ENCODE data around the gene HUNK. TPM values are rescaled to one million over a fixed set of nuclear protein-coding genes. Genes with fewer than 3 reads are reported as not detected.

The HUNK gene
- total RNA-seq, 2 experiments from 2014 or later, result 0.21 to 0.24 TPM

GRCh38 chr21:31957631-31958030 lies 84.8 kb downstream of the HUNK start:
- Mint-ChIP-seq H3K36me3 (ENCODE audit: low read depth) (no peaks in the 10 kb centered on the region), H3K4me1 (ENCODE audit: low read depth) (peaks cover 2% of the 10 kb centered on the region), H3K4me3 (no peak overlapping the region), H3K27me3 (ENCODE audit: low read depth) (no peaks in the 10 kb centered on the region), H3K27ac (no peak overlapping the region), H3K9me3 (ENCODE audit: insufficient read depth) (no peaks in the 10 kb centered on the region)
- ATAC-seq, result no peak
- no peak for DNase-seq
- ChIA-PET CTCF (no interaction called here), POLR2A (no interaction called here)

- Mint-ChIP-seq H3K36me3 (ENCODE audit: low read depth) (no peaks in the 10 kb centered on the region), H3K9me3 (ENCODE audit: insufficient read depth) (no peaks in the 10 kb centered on the region), H3K27me3 (ENCODE audit: low read depth) (no peaks in the 10 kb centered on the region), H3K4me1 (ENCODE audit: low read depth) (peaks cover 2% of the 10 kb centered on the region), H3K4me3 (no peak overlapping the region), H3K27ac (no peak overlapping the region)
- CTCF ChIA-PET, result no interaction called here
- no peak for DNase-seq
- ATAC-seq, result no peak
- POLR2A ChIA-PET, result no interaction called here
Measured at GRCh38 chr21:31959881-31960280, 87.1 kb downstream of the HUNK start.

GRCh38 chr21:31961027-31961426 lies 88.2 kb downstream of the HUNK start:
- CTCF ChIA-PET, result no interaction called here
- ATAC-seq, result no peak
- no peak overlapping the region for H3K27ac Mint-ChIP-seq
- H3K4me3 Mint-ChIP-seq, result no peak overlapping the region
- peaks cover 2% of the 10 kb centered on the region for H3K4me1 Mint-ChIP-seq (ENCODE audit: low read depth)
- no peaks in the 10 kb centered on the region for H3K36me3 Mint-ChIP-seq (ENCODE audit: low read depth)
- no peak for DNase-seq
- H3K9me3 Mint-ChIP-seq (ENCODE audit: insufficient read depth), result no peaks in the 10 kb centered on the region
- H3K27me3 Mint-ChIP-seq (ENCODE audit: low read depth), result no peaks in the 10 kb centered on the region
- POLR2A ChIA-PET, result no interaction called here

GRCh38 chr21:31961704-31962103 lies 88.9 kb downstream of the HUNK start:
- ATAC-seq (no peak), DNase-seq (no peak)
- POLR2A ChIA-PET, result no interaction called here
- Mint-ChIP-seq H3K4me3 (no peak overlapping the region), H3K36me3 (ENCODE audit: low read depth) (no peaks in the 10 kb centered on the region), H3K27ac (no peak overlapping the region), H3K9me3 (ENCODE audit: insufficient read depth) (no peaks in the 10 kb centered on the region), H3K4me1 (ENCODE audit: low read depth) (peaks cover 2% of the 10 kb centered on the region), H3K27me3 (ENCODE audit: low read depth) (no peaks in the 10 kb centered on the region)
- CTCF ChIA-PET, result no interaction called here

GRCh38 chr21:31964692-31965091 lies 91.9 kb downstream of the HUNK start:
- Mint-ChIP-seq H3K4me1 (ENCODE audit: low read depth) (no peaks in the 10 kb centered on the region), H3K9me3 (ENCODE audit: insufficient read depth) (no peaks in the 10 kb centered on the region), H3K36me3 (ENCODE audit: low read depth) (no peaks in the 10 kb centered on the region), H3K27me3 (ENCODE audit: low read depth) (no peaks in the 10 kb centered on the region), H3K27ac (no peak overlapping the region), H3K4me3 (no peak overlapping the region)
- ATAC-seq, result no peak
- DNase-seq, result no peak
- ChIA-PET POLR2A (no interaction called here), CTCF (no interaction called here)

- Mint-ChIP-seq H3K36me3 (ENCODE audit: low read depth) (no peaks in the 10 kb centered on the region), H3K9me3 (ENCODE audit: insufficient read depth) (peaks cover 7% of the 10 kb centered on the region), H3K4me3 (no peak overlapping the region), H3K27ac (no peak overlapping the region), H3K27me3 (ENCODE audit: low read depth) (no peaks in the 10 kb centered on the region), H3K4me1 (ENCODE audit: low read depth) (no peaks in the 10 kb centered on the region)
- ATAC-seq (no peak), DNase-seq (no peak)
- ChIA-PET CTCF (no interaction called here), POLR2A (no interaction called here)
Measured at GRCh38 chr21:31967334-31967733, 94.5 kb downstream of the HUNK start.

- no peak for ATAC-seq
- POLR2A ChIA-PET, result no interaction called here
Measured at GRCh38 chr21:31972622-31973021, 99.8 kb downstream of the HUNK start.

GRCh38 chr21:31973402-31973944 lies 100.7 kb downstream of the HUNK start:
- ATAC-seq, result no peak
- CTCF ChIA-PET, result interaction anchor here (1.4 kb wide), 1 partner anchor 107 kb away, joined by 6 read pairs; no protein-coding TSS in a partner anchor
- H3K9me3 Mint-ChIP-seq (ENCODE audit: insufficient read depth), result peaks cover 31% of the 10 kb centered on the region
- H3K36me3 Mint-ChIP-seq (ENCODE audit: low read depth), result peaks cover 22% of the 10 kb centered on the region
- H3K27me3 Mint-ChIP-seq (ENCODE audit: low read depth), result peaks cover 15% of the 10 kb centered on the region
- H3K4me1 Mint-ChIP-seq (ENCODE audit: low read depth), result peaks cover 24% of the 10 kb centered on the region
- H3K27ac Mint-ChIP-seq, result peak overlapping the region; percentile 82
- POLR2A ChIA-PET, result no interaction called here
- H3K4me3 Mint-ChIP-seq, result no peak overlapping the region
- DNase-seq, result no peak

More at GRCh38 chr21:31972622-31973021, 99.8 kb downstream of the HUNK start:
- no peak for DNase-seq
- H3K27me3 Mint-ChIP-seq (ENCODE audit: low read depth), result peaks cover 15% of the 10 kb centered on the region
- H3K9me3 Mint-ChIP-seq (ENCODE audit: insufficient read depth), result peaks cover 31% of the 10 kb centered on the region
- H3K4me3 Mint-ChIP-seq, result no peak overlapping the region
- H3K4me1 Mint-ChIP-seq (ENCODE audit: low read depth), result peaks cover 24% of the 10 kb centered on the region
- no peak overlapping the region for H3K27ac Mint-ChIP-seq
- peaks cover 22% of the 10 kb centered on the region for H3K36me3 Mint-ChIP-seq (ENCODE audit: low read depth)
- CTCF ChIA-PET, result no interaction called here

- DNase-seq (peak; percentile 87), ATAC-seq (peak; percentile 90)
- Mint-ChIP-seq H3K27me3 (ENCODE audit: low read depth) (peaks cover 15% of the 10 kb centered on the region), H3K36me3 (ENCODE audit: low read depth) (peaks cover 22% of the 10 kb centered on the region), H3K4me1 (ENCODE audit: low read depth) (peaks cover 24% of the 10 kb centered on the region), H3K4me3 (peak overlapping the region; percentile 53), H3K9me3 (ENCODE audit: insufficient read depth) (peaks cover 31% of the 10 kb centered on the region), H3K27ac (peak overlapping the region; percentile 82)
- ChIA-PET CTCF (interaction anchor here (0.5 to 1.4 kb wide), 3 partner anchors 18 to 184 kb away, joined by 3 to 6 read pairs (median 3); no protein-coding TSS in a partner anchor), POLR2A (no interaction called here)
Measured at GRCh38 chr21:31974454-31974985, 101.7 kb downstream of the HUNK start.

- CTCF ChIA-PET, result interaction anchor here (1.4 kb wide), 1 partner anchor 17 kb away, joined by 3 read pairs; no protein-coding TSS in a partner anchor
- no peak for ATAC-seq
- H3K4me3 Mint-ChIP-seq, result no peak overlapping the region
Measured at GRCh38 chr21:31975491-31975890, 102.7 kb downstream of the HUNK start.

GRCh38 chr21:31977816-31978215 lies 105.0 kb downstream of the HUNK start:
- ChIA-PET CTCF (no interaction called here), POLR2A (no interaction called here)
- Mint-ChIP-seq H3K4me1 (ENCODE audit: low read depth) (peaks cover 27% of the 10 kb centered on the region), H3K27ac (no peak overlapping the region), H3K4me3 (no peak overlapping the region), H3K27me3 (ENCODE audit: low read depth) (peaks cover 15% of the 10 kb centered on the region), H3K36me3 (ENCODE audit: low read depth) (peaks cover 22% of the 10 kb centered on the region), H3K9me3 (ENCODE audit: insufficient read depth) (peaks cover 19% of the 10 kb centered on the region)
- ATAC-seq (no peak), DNase-seq (no peak)

More at GRCh38 chr21:31975491-31975890, 102.7 kb downstream of the HUNK start:
- no peak for DNase-seq
- H3K36me3 Mint-ChIP-seq (ENCODE audit: low read depth), result peaks cover 22% of the 10 kb centered on the region
- no peak overlapping the region for H3K27ac Mint-ChIP-seq
- peaks cover 31% of the 10 kb centered on the region for H3K9me3 Mint-ChIP-seq (ENCODE audit: insufficient read depth)
- H3K4me1 Mint-ChIP-seq (ENCODE audit: low read depth), result peaks cover 24% of the 10 kb centered on the region
- POLR2A ChIA-PET, result no interaction called here
- H3K27me3 Mint-ChIP-seq (ENCODE audit: low read depth), result peaks cover 15% of the 10 kb centered on the region

GRCh38 chr21:31983120-31983519 lies 110.3 kb downstream of the HUNK start:
- Mint-ChIP-seq H3K4me1 (ENCODE audit: low read depth) (peaks cover 2% of the 10 kb centered on the region), H3K4me3 (no peak overlapping the region), H3K36me3 (ENCODE audit: low read depth) (no peaks in the 10 kb centered on the region), H3K27me3 (ENCODE audit: low read depth) (no peaks in the 10 kb centered on the region), H3K9me3 (ENCODE audit: insufficient read depth) (no peaks in the 10 kb centered on the region), H3K27ac (no peak overlapping the region)
- ChIA-PET CTCF (no interaction called here), POLR2A (no interaction called here)
- no peak for ATAC-seq
- no peak for DNase-seq

- ATAC-seq (no peak), DNase-seq (no peak)
- Mint-ChIP-seq H3K36me3 (ENCODE audit: low read depth) (no peaks in the 10 kb centered on the region), H3K4me3 (no peak overlapping the region), H3K4me1 (ENCODE audit: low read depth) (peaks cover 2% of the 10 kb centered on the region), H3K27ac (no peak overlapping the region), H3K27me3 (ENCODE audit: low read depth) (no peaks in the 10 kb centered on the region), H3K9me3 (ENCODE audit: insufficient read depth) (no peaks in the 10 kb centered on the region)
- POLR2A ChIA-PET, result no interaction called here
- CTCF ChIA-PET, result no interaction called here
Measured at GRCh38 chr21:31983554-31983953, 110.7 kb downstream of the HUNK start.

Data from activated CD8-positive, alpha-beta T cell treated with anti-CD3 and anti-CD28 coated beads, Interleukin-2, amount 10 ng/mL, durations not matched to agents 7 days and 5 days (primary cell).